ENCODE results near the gene SNCB. TPM values are rescaled to one million over a fixed set of nuclear protein-coding genes. Genes with fewer than 3 reads are reported as not detected.
A peak's percentile ranks its signal among the peaks of the same experiment; 100 is the strongest.
"Not testable (repeated sequence)": the region's sequence is repeated elsewhere in the genome, so short reads cannot be mapped to it uniquely, and the experiment has no call there.

SNCB gene
- total RNA-seq, 1 donor from 2014 or later: not detected

- intact Hi-C loops (cut with DNase I): no loop called here
- no peak for ATAC-seq (ENCODE audit: poor library complexity)
Measured at GRCh38 chr5:176612855-176613254, 17.5 kb downstream of the SNCB start.

GRCh38 chr5:176612008-176612407 lies 18.3 kb downstream of the SNCB start:
- DNase-seq (no peak), ATAC-seq (ENCODE audit: poor library complexity) (no peak)
- intact Hi-C loops (cut with DNase I): no loop called here

More at GRCh38 chr5:176612855-176613254, 17.5 kb downstream of the SNCB start:
- no peak for DNase-seq

- intact Hi-C loops (cut with DNase I): no loop called here
- ATAC-seq (ENCODE audit: poor library complexity) (peak; percentile 44), DNase-seq (peak; percentile 80)
Measured at GRCh38 chr5:176611435-176611834, 18.9 kb downstream of the SNCB start.

GRCh38 chr5:176610435-176610773 lies 19.9 kb downstream of the SNCB start:
- intact Hi-C loops (cut with DNase I): no loop called here

GRCh38 chr5:176609724-176610434 lies 20.5 kb downstream of the SNCB start, which contains the start of gene GPRIN1:
Gene GPRIN1 (minus strand): TSS chr5:176610156. CDS start chr5:176599834, 10,322 bp downstream.
- peak; percentile 92 for ATAC-seq (ENCODE audit: poor library complexity)
- DNase-seq: peak; percentile 70
- intact Hi-C loops (cut with DNase I): no loop called here

More at GRCh38 chr5:176610435-176610773, 19.9 kb downstream of the SNCB start:
- DNase-seq (no peak), ATAC-seq (ENCODE audit: poor library complexity) (peak; percentile 27)

- intact Hi-C loops (cut with DNase I): no loop called here
- DNase-seq (no peak), ATAC-seq (ENCODE audit: poor library complexity) (no peak)
Measured at GRCh38 chr5:176608937-176609723, 21.2 kb downstream of the SNCB start.

- no peak for DNase-seq
- intact Hi-C loops (cut with DNase I): no loop called here
- no peak for ATAC-seq (ENCODE audit: poor library complexity)
Measured at GRCh38 chr5:176608142-176608705, 22.1 kb downstream of the SNCB start.

GRCh38 chr5:176606875-176607274 lies 23.5 kb downstream of the SNCB start:
- no peak for DNase-seq
- intact Hi-C loops (cut with DNase I): no loop called here
- no peak for ATAC-seq (ENCODE audit: poor library complexity)

GRCh38 chr5:176606032-176606431 lies 24.3 kb downstream of the SNCB start:
- ATAC-seq (ENCODE audit: poor library complexity) (no peak), DNase-seq (no peak)
- intact Hi-C loops (cut with DNase I): no loop called here

- intact Hi-C loops (cut with DNase I): no loop called here
- DNase-seq (no peak), ATAC-seq (ENCODE audit: poor library complexity) (no peak)
Measured at GRCh38 chr5:176603091-176603490, 27.2 kb downstream of the SNCB start.

GRCh38 chr5:176601901-176602482 lies 28.3 kb downstream of the SNCB start:
- intact Hi-C loops (cut with DNase I): no loop called here
- DNase-seq (no peak), ATAC-seq (ENCODE audit: poor library complexity) (no peak)

- DNase-seq; intact Hi-C loops (cut with DNase I); ATAC-seq (ENCODE audit: poor library complexity): not testable (repeated sequence)
Measured at GRCh38 chr5:176599749-176600430, 30.4 kb downstream of the SNCB start.

- ATAC-seq (ENCODE audit: poor library complexity) (no peak), DNase-seq (no peak)
- intact Hi-C loops (cut with DNase I): no loop called here
Measured at GRCh38 chr5:176597417-176598389, 32.6 kb downstream of the SNCB start.

- ATAC-seq (ENCODE audit: poor library complexity) (peak; percentile 89), DNase-seq (peak; percentile 59)
- intact Hi-C loops (cut with DNase I): no loop called here
Measured at GRCh38 chr5:176596689-176597416, 33.5 kb downstream of the SNCB start.

- no peak for DNase-seq
- no peak for ATAC-seq (ENCODE audit: poor library complexity)
- intact Hi-C loops (cut with DNase I): no loop called here
Measured at GRCh38 chr5:176596069-176596644, 34.2 kb downstream of the SNCB start.

GRCh38 chr5:176595386-176595943 lies 34.9 kb downstream of the SNCB start:
- DNase-seq (no peak), ATAC-seq (ENCODE audit: poor library complexity) (no peak)
- intact Hi-C loops (cut with DNase I): no loop called here

Measured in Right ventricle myocardium superior (tissue), 1 donor.